IMR-90 (cell line): ENCODE data around the gene ABCG4. TPM values are rescaled to one million over a fixed set of nuclear protein-coding genes. Genes with fewer than 3 reads are reported as not detected.

ENCODE experiments used
- ATAC-seq: fragments of 200-7000 bp; cut with Tn5 transposase; 2 replicates; pipeline ENCODE4 v1.9.1; 2020; ENCODE audit warnings: low read depth, mild to moderate bottlenecking, moderate library complexity
- BruUV-seq: library from RNA; stranded (reverse); fragments of 400-500 nt; replicated peaks from 2 replicates; lab custom pipeline; 2021; lab: Mats Ljungman, UMichigan
- CTCF ChIA-PET: fragments of 300-600 bp; formaldehyde crosslinking; extraction: SDS; loops from one replicate; lab custom pipeline; 2021; ENCODE audit warnings: antibody characterized with exemption; lab: Yijun Ruan, JAX
- POLR2A ChIA-PET: fragments of 300-600 bp; sonication (Branson Sonifier 250); formaldehyde crosslinking; loops from one replicate; lab custom pipeline; 2022; ENCODE audit warnings: antibody characterized with exemption; ENCODE audit not compliant: unreplicated experiment; lab: Charles Lee
- DNase-seq: peaks from one replicate; pipeline ENCODE4 v3.0.0; 2013
- H2AFZ ChIP-seq: replicated peaks from 2 replicates; pipeline ENCODE3; 2013; ENCODE audit warnings: low read length, mild to moderate bottlenecking; ENCODE audit not compliant: poor library complexity
- H2AK5ac ChIP-seq: 2 replicates; pipeline ENCODE4 v1.6.1; 2013; ENCODE audit warnings: low read depth, low read length, inconsistent platforms
- H2AK9ac ChIP-seq: replicated peaks from 2 replicates; pipeline ENCODE3; 2013; ENCODE audit warnings: mild to moderate bottlenecking, low read depth, low read length, moderate library complexity; ENCODE audit not compliant: poor library complexity
- H2BK120ac ChIP-seq: 2 replicates; pipeline ENCODE4 v1.6.1; 2013; ENCODE audit warnings: low read depth, low read length, inconsistent platforms
- H2BK15ac ChIP-seq: 3 replicates; pipeline ENCODE4 v1.6.1; 2013; ENCODE audit warnings: low read depth, low read length, inconsistent platforms
- H2BK20ac ChIP-seq: 2 replicates; pipeline ENCODE4 v1.6.1; 2013; ENCODE audit warnings: low read depth, mild to moderate bottlenecking, inconsistent platforms, low read length, moderate library complexity
- H2BK5ac ChIP-seq: 2 replicates; pipeline ENCODE4 v1.6.1; 2013; ENCODE audit warnings: mild to moderate bottlenecking, low read depth, low read length, inconsistent platforms; ENCODE audit not compliant: poor library complexity, severe bottlenecking
- H3K14ac ChIP-seq: replicated peaks from 2 replicates; pipeline ENCODE4 v1.6.1; 2013; ENCODE audit warnings: low read depth, low read length, inconsistent platforms
- H3K18ac ChIP-seq: 2 replicates; pipeline ENCODE4 v1.6.1; 2013; ENCODE audit warnings: low read depth, low read length, control low read depth
- H3K23ac ChIP-seq: 2 replicates; pipeline ENCODE4 v1.6.1; 2013; ENCODE audit warnings: low read depth, low read length, inconsistent platforms
- H3K27ac ChIP-seq: 2 replicates; pipeline ENCODE4 v1.5.1; 2013; ENCODE audit warnings: mild to moderate bottlenecking, control low read depth, low read length; ENCODE audit not compliant: insufficient read depth
- H3K27me3 ChIP-seq: 2 replicates; pipeline ENCODE4 v1.6.1; 2013; ENCODE audit warnings: low read length; ENCODE audit not compliant: control insufficient read depth, insufficient read depth
- H3K36me3 ChIP-seq: 2 replicates; pipeline ENCODE4 v1.6.1; 2013; ENCODE audit warnings: low read length, mixed read lengths; ENCODE audit not compliant: control insufficient read depth, insufficient read depth
- H3K4ac ChIP-seq: 2 replicates; pipeline ENCODE4 v1.6.1; 2013; ENCODE audit warnings: low read depth, low read length, inconsistent platforms
- H3K4me1 ChIP-seq: 2 replicates; pipeline ENCODE4 v1.6.1; 2013; ENCODE audit warnings: low read length, mixed read lengths; ENCODE audit not compliant: control insufficient read depth, insufficient read depth
- H3K4me2 ChIP-seq: 2 replicates; pipeline ENCODE4 v1.6.1; 2013; ENCODE audit warnings: low read depth, mild to moderate bottlenecking, control low read depth, low read length, moderate library complexity
- H3K4me3 ChIP-seq: 2 replicates; pipeline ENCODE4 v1.5.1; 2013; ENCODE audit warnings: low read depth, mild to moderate bottlenecking, control low read depth, low read length, moderate library complexity; ENCODE audit not compliant: insufficient read depth
- H3K56ac ChIP-seq: 2 replicates; pipeline ENCODE4 v1.6.1; 2013; ENCODE audit warnings: low read length, inconsistent platforms; ENCODE audit not compliant: insufficient read depth; ENCODE audit errors: extremely low read depth
- H3K79me1 ChIP-seq, 2 experiments: 2 replicates each; pipeline ENCODE4 v1.6.1; 2013; ENCODE audit warnings: low read length in 2 of 2, inconsistent platforms in 1 of 2, low read depth in 1 of 2
- H3K9ac ChIP-seq: 2 replicates; pipeline ENCODE4 v1.6.1; 2013; ENCODE audit warnings: low read depth, low read length, control low read depth
- H3K9me1 ChIP-seq: 2 replicates; pipeline ENCODE4 v1.6.1; 2013; ENCODE audit warnings: low read length, inconsistent platforms; ENCODE audit not compliant: insufficient read depth
- H3K9me3 ChIP-seq: 2 replicates; pipeline ENCODE4 v1.6.1; 2013; ENCODE audit warnings: low read length; ENCODE audit not compliant: control insufficient read depth, insufficient read depth
- H4K20me1 ChIP-seq: 2 replicates; pipeline ENCODE4 v1.6.1; 2013; ENCODE audit warnings: low read length, inconsistent platforms; ENCODE audit not compliant: insufficient read depth
- H4K5ac ChIP-seq: 2 replicates; pipeline ENCODE4 v1.6.1; 2013; ENCODE audit warnings: mild to moderate bottlenecking, low read depth, low read length, control low read depth
- H4K8ac ChIP-seq, 2 experiments: 2 replicates each; pipeline ENCODE4 v1.6.1; 2013; ENCODE audit warnings: low read depth in 2 of 2, low read length in 2 of 2, control low read depth in 1 of 2, inconsistent platforms in 1 of 2
- H4K91ac ChIP-seq: 2 replicates; pipeline ENCODE4 v1.6.1; 2013; ENCODE audit warnings: low read depth, low read length, inconsistent platforms; ENCODE audit not compliant: insufficient read depth
- CEBPB ChIP-seq: IDR thresholded peaks from 2 replicates; pipeline ENCODE4 v1.6.1; 2012; ENCODE audit warnings: low read depth, low read length, improper control_type of control experiment
- ELK1 ChIP-seq: fragments of 150-350 bp; IDR thresholded peaks from 2 replicates; pipeline ENCODE4 v1.6.1; 2016; ENCODE audit warnings: low read depth, mild to moderate bottlenecking, low read length, moderate library complexity, borderline replicate concordance
- MAFK ChIP-seq: IDR thresholded peaks from 2 replicates; pipeline ENCODE4 v1.6.1; 2012; ENCODE audit warnings: low read depth, low read length, improper control_type of control experiment
- POLR2A ChIP-seq: IDR thresholded peaks from 2 replicates; pipeline ENCODE4 v1.6.1; 2012; ENCODE audit warnings: mild to moderate bottlenecking, low read depth, low read length
- RAD21 ChIP-seq: IDR thresholded peaks from 2 replicates; pipeline ENCODE4 v1.6.1; 2012; ENCODE audit warnings: low read length, improper control_type of control experiment
- SMC3 ChIP-seq: fragments of 150-350 bp; IDR thresholded peaks from 2 replicates; pipeline ENCODE4 v1.6.1; 2016; ENCODE audit warnings: low read depth, mild to moderate bottlenecking, antibody characterized with exemption, low read length, moderate library complexity
- USF2 ChIP-seq: fragments of 150-350 bp; IDR thresholded peaks from 2 replicates; pipeline ENCODE4 v1.6.1; 2017; ENCODE audit warnings: mild to moderate bottlenecking, antibody characterized with exemption, low read length, low read depth
- WGBS, 2 experiments: methylation state at CpG; one replicate each; pipeline versions ENCODE4 v1.1.5 to v1.1.7; 2013; ENCODE audit warnings: missing lambda C conversion rate in 2 of 2; ENCODE audit not compliant: insufficient read length in 1 of 2; ENCODE audit errors: extremely low coverage in 2 of 2; 5-methylcytosine and 5-hydroxymethylcytosine counted together
- dilution Hi-C: fragments of 300-500 bp; cut with HindIII; formaldehyde crosslinking; loops from one replicate; pipeline ENCODE4 v1.14.3; 2018; ENCODE audit warnings: low sequenced_read_pairs; ENCODE audit not compliant: unreplicated experiment
- in situ Hi-C: fragments of 300-500 bp; cut with MboI; formaldehyde crosslinking; loops from 3 replicates; pipeline ENCODE4 v1.14.3; 2019; ENCODE audit warnings: low sequenced_read_pairs, inconsistent platforms, mixed read lengths
- intact Hi-C: fragments of 100-400 bp; cut with micrococcal nuclease; formaldehyde crosslinking; loops from 2 replicates; pipeline ENCODE4 v1.10.0; 2022
- polyA plus RNA-seq, 3 experiments: library from polyadenylated mRNA; depleted of rRNA; stranded (reverse); fragments of >200 nt; gene quantifications; 2 replicates each; pipeline ENCODE4 v1.2.3, GENCODE V29; 2012; ENCODE audit warnings: low replicate concordance in 1 of 3
- total RNA-seq: library from RNA; depleted of rRNA; stranded (reverse); fragments of >200 nt; gene quantifications from 2 replicates; pipeline ENCODE4 v1.2.3, GENCODE V29; 2012

The ABCG4 gene
- total and polyA plus RNA-seq, 2 of the 4 experiments (the other 2 are of a cell fraction) = under 0.01 to 0.26 TPM

GRCh38 chr11:119202554-119202953 is 53.7 kb downstream of the ABCG4 start:
- no peak overlapping the region for H2AFZ ChIP-seq
- H3K56ac ChIP-seq = no peak overlapping the region
- no peak overlapping the region for H2AK5ac ChIP-seq
- no peak overlapping the region for H4K8ac ChIP-seq
- no peak overlapping the region for H3K14ac ChIP-seq
- no peak overlapping the region for H3K9ac ChIP-seq
- no peaks in the 10 kb centered on the region for H3K36me3 ChIP-seq
- no TSS peak for BruUV-seq
- H4K20me1 ChIP-seq = peaks cover 6% of the 10 kb centered on the region; the same call in 1 of the 2 replicates
- no peak overlapping the region for H2BK120ac ChIP-seq
- intact Hi-C loops = no loop called here
- H2AK9ac ChIP-seq = no peak overlapping the region
- no peak overlapping the region for H4K91ac ChIP-seq
- H3K4me1 ChIP-seq = no peaks in the 10 kb centered on the region
- in situ Hi-C loops = no loop called here
- ChIA-PET CTCF (no interaction called here), POLR2A (no interaction called here)
- H3K79me1 ChIP-seq = peaks cover 0 to 7% of the 10 kb centered on the region in 2 experiments; a peak in 2 of 4 replicates
- H3K4me3 ChIP-seq = no peak overlapping the region
- H3K4ac ChIP-seq = no peak overlapping the region
- H3K9me1 ChIP-seq = 0 out of 2 replicates have a peak, but pooled peaks cover 5% of the 10 kb centered on the region
- H3K4me2 ChIP-seq = no peak overlapping the region
- no peak overlapping the region for H2BK20ac ChIP-seq
- DNase-seq (no peak), ATAC-seq (no peak)
- no peak overlapping the region for H2BK5ac ChIP-seq
- no peak for TF ChIP-seq POLR2A
- TF ChIP-seq CEBPB = no peak
- no peak for TF ChIP-seq MAFK
- no peak for TF ChIP-seq ELK1
- no peak for TF ChIP-seq RAD21
- no peak for TF ChIP-seq SMC3
- TF ChIP-seq USF2 = no peak
- no peaks in the 10 kb centered on the region for H3K9me3 ChIP-seq
- no peak overlapping the region for H2BK15ac ChIP-seq
- no peak overlapping the region for H4K5ac ChIP-seq
- no peak overlapping the region for H3K27ac ChIP-seq
- H3K23ac ChIP-seq = no peak overlapping the region
- H3K18ac ChIP-seq = no peak overlapping the region
- no CpG with 5 or more reads among the region's 7 CpGs for WGBS, 2 experiments
- dilution Hi-C loops = no loop called here
- no peaks in the 10 kb centered on the region for H3K27me3 ChIP-seq
